GM21360 (cell line): ENCODE data around the gene TMC7.

Experiments used
- ATAC-seq: cut with Tn5 transposase; IDR thresholded peaks from one replicate; pipeline ENCODE4 v1.9.1; 2021; ENCODE audit warnings: mild to moderate bottlenecking, moderate library complexity; ENCODE audit not compliant: unreplicated experiment

TMC7 gene

DNA sequence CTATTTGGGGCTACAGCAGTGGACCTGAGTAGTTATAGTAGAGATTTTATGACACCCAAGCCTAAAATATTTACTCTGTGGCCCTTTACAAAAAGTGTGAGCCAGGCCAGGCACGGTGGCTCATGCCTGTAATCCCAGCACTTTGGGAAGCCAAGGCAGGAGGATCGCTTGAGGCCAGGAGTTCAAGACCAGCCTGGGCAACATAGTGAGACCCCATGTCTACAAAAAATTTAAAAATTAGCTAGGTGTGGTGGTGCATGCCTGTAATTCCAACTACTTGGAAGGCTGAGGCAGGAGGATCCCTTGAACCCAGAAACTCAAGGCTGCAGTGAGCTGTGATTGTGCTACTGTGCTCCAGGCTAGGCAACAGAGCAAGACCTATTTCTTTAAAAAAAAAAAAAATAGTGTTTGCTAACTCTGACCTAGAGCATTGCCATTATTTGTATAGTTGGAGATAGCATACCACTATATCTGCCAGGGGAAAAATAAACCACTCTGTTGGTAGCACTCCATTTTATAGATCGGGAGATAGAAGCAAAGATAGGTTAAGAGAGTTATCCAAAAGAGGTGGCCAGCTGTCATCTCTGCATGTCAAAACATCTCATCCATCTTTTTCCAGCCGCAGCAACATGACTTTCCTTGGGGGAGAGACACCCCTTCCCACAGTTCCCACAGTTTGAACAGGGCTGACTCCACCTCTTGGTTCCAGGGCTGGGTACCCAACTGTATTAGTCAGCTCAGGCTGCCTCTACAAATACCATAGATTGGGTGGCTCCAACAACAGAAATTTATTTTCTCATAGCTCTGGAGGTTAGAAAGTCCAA lies 127.0 kb downstream of the TMC7 start:
- ATAC-seq: no peak

DNA sequence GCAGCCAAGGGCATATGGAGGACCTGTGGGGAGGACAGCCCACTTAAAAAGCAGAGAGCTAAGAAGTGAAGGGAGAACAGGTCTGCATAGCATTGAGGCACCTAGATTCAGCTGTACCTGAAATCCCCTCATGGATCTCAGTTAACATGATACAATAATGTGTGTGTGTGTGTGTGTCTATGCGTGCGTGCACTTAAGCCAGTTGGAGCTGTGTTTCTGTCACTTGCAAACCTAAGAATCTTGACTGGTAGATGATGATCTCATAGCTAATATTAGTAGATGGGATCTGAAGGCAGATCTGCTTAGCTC lies 128.3 kb downstream of the TMC7 start:
- no peak for ATAC-seq
